ENCODE data around the gene CADM2. TPM values are rescaled to one million over a fixed set of nuclear protein-coding genes. Genes with fewer than 3 reads are reported as not detected.

CADM2 gene
- total RNA-seq, 1 experiment from 2014 or later = 0.64 TPM

DNA sequence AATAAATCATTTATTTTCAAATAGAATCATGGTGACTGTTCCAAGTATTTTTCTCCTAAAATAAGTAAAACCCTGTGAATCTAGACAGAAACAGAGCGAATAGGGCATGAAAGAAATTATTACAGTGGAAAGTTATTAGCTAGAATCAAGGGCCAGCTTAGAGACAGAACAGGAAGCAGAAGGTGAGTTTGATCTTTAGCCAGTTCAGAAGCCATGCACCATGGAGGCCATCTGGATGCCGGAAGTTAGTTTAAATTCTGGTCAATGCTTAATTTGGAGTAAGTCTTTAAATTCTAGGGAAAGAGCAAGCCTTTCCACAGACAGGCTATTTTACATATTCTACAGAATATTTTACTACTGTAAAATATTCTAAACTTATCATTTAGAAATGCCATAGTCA, 574.8 kb downstream of the CADM2 start:
- CTCF ChIA-PET = no interaction called here
- H3K27me3 ChIP-seq (ENCODE audit: control insufficient read depth, insufficient read depth, low read length) = no peaks in the 10 kb centered on the region
- intact Hi-C loops (cut with micrococcal nuclease; ENCODE audit: unreplicated experiment) (no loop called here), in situ Hi-C loops (cut with HindIII; ENCODE audit: low pct_unique_long_range_greater_than_20kb, low sequenced_read_pairs) (no loop called here)
- H3K27ac ChIP-seq (ENCODE audit: low read length) = no peak overlapping the region
- no peak for DNase-seq (ENCODE audit: low read depth, low spot score)
- no peaks in the 10 kb centered on the region for H3K9me3 ChIP-seq (ENCODE audit: control insufficient read depth, insufficient read depth, low read depth, low read length)
- no peak overlapping the region for H3K4me3 ChIP-seq (ENCODE audit: low read depth in 2 of 2, low read length in 2 of 2)
- TF ChIP-seq POLR2AphosphoS5 (IDR thresholded peaks at IDR 0.05; ENCODE audit: low read depth, low read length) = no peak
- TF ChIP-seq, protein P1, sequence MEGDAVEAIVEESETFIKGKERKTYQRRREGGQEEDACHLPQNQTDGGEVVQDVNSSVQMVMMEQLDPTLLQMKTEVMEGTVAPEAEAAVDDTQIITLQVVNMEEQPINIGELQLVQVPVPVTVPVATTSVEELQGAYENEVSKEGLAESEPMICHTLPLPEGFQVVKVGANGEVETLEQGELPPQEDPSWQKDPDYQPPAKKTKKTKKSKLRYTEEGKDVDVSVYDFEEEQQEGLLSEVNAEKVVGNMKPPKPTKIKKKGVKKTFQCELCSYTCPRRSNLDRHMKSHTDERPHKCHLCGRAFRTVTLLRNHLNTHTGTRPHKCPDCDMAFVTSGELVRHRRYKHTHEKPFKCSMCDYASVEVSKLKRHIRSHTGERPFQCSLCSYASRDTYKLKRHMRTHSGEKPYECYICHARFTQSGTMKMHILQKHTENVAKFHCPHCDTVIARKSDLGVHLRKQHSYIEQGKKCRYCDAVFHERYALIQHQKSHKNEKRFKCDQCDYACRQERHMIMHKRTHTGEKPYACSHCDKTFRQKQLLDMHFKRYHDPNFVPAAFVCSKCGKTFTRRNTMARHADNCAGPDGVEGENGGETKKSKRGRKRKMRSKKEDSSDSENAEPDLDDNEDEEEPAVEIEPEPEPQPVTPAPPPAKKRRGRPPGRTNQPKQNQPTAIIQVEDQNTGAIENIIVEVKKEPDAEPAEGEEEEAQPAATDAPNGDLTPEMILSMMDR (IDR thresholded peaks at IDR 0.05) = no peak
- TF ChIP-seq, protein P2, sequence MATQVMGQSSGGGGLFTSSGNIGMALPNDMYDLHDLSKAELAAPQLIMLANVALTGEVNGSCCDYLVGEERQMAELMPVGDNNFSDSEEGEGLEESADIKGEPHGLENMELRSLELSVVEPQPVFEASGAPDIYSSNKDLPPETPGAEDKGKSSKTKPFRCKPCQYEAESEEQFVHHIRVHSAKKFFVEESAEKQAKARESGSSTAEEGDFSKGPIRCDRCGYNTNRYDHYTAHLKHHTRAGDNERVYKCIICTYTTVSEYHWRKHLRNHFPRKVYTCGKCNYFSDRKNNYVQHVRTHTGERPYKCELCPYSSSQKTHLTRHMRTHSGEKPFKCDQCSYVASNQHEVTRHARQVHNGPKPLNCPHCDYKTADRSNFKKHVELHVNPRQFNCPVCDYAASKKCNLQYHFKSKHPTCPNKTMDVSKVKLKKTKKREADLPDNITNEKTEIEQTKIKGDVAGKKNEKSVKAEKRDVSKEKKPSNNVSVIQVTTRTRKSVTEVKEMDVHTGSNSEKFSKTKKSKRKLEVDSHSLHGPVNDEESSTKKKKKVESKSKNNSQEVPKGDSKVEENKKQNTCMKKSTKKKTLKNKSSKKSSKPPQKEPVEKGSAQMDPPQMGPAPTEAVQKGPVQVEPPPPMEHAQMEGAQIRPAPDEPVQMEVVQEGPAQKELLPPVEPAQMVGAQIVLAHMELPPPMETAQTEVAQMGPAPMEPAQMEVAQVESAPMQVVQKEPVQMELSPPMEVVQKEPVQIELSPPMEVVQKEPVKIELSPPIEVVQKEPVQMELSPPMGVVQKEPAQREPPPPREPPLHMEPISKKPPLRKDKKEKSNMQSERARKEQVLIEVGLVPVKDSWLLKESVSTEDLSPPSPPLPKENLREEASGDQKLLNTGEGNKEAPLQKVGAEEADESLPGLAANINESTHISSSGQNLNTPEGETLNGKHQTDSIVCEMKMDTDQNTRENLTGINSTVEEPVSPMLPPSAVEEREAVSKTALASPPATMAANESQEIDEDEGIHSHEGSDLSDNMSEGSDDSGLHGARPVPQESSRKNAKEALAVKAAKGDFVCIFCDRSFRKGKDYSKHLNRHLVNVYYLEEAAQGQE (IDR thresholded peaks at IDR 0.05; ENCODE audit: insufficient read depth in 1 of 2, low read depth in 2 of 2, low read length in 1 of 2) = no peak
- TF ChIP-seq SIN3A (IDR thresholded peaks at IDR 0.05; ENCODE audit: borderline replicate concordance, insufficient read depth, low read depth, low read length) = no peak
- ATAC-seq = no peak
- no TSS peak for BruUV-seq (replicated peaks)
- H3K4me1 ChIP-seq (ENCODE audit: control insufficient read depth, insufficient read depth, low read length) = no peaks in the 10 kb centered on the region
- POLR2A ChIA-PET = no interaction called here
- H3K36me3 ChIP-seq (ENCODE audit: control insufficient read depth, insufficient read depth, low read length) = no peaks in the 10 kb centered on the region

DNA sequence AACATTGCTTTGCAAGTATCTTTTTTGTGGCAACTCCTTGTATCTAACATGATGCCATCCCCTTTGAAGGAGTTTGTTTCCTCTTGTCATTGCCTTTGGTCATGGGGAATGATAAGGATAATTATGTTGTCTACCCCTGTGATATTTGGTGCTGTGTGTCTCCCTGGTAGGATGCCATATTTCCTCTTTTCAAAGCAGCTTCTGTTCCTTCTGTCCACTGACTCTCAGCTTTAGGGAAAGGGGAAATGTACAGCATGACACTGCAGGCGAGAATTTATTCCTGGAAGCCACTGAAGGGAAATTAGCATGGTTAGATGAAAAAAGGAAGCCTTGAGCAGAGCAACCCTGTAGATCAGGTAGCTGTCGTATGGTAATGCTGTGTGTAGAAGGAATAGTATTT, 576.7 kb downstream of the CADM2 start:
- ChIA-PET POLR2A (no interaction called here), CTCF (no interaction called here)

More for the DNA sequence above, 576.7 kb downstream of the CADM2 start:
- H3K36me3 ChIP-seq (ENCODE audit: control insufficient read depth, insufficient read depth, low read length) = no peaks in the 10 kb centered on the region
- no peak for ATAC-seq
- H3K9me3 ChIP-seq (ENCODE audit: control insufficient read depth, insufficient read depth, low read depth, low read length) = no peaks in the 10 kb centered on the region
- H3K27me3 ChIP-seq (ENCODE audit: control insufficient read depth, insufficient read depth, low read length) = no peaks in the 10 kb centered on the region
- DNase-seq (ENCODE audit: low read depth, low spot score) = no peak
- in situ Hi-C loops (cut with HindIII; ENCODE audit: low pct_unique_long_range_greater_than_20kb, low sequenced_read_pairs) = no loop called here
- H3K4me3 ChIP-seq (ENCODE audit: low read depth in 2 of 2, low read length in 2 of 2) = no peak overlapping the region
- no peak overlapping the region for H3K27ac ChIP-seq (ENCODE audit: low read length)
- H3K4me1 ChIP-seq (ENCODE audit: control insufficient read depth, insufficient read depth, low read length) = no peaks in the 10 kb centered on the region
- no TSS peak for BruUV-seq (replicated peaks)
- TF ChIP-seq TCF7L2 (IDR thresholded peaks at IDR 0.05; ENCODE audit: low read depth, low read length) (no peak), SIN3A (IDR thresholded peaks at IDR 0.05; ENCODE audit: borderline replicate concordance, insufficient read depth, low read depth, low read length) (no peak), POLR2AphosphoS5 (IDR thresholded peaks at IDR 0.05; ENCODE audit: low read depth, low read length) (no peak)
- TF ChIP-seq, protein P1 (IDR thresholded peaks at IDR 0.05) = no peak
- TF ChIP-seq, protein P2 (IDR thresholded peaks at IDR 0.05; ENCODE audit: insufficient read depth in 1 of 2, low read depth in 2 of 2, low read length in 1 of 2) = no peak
- intact Hi-C loops (cut with micrococcal nuclease; ENCODE audit: unreplicated experiment) = no loop called here
